Measurements from ENCODE around the gene MLLT3.

The MLLT3 gene

DNA sequence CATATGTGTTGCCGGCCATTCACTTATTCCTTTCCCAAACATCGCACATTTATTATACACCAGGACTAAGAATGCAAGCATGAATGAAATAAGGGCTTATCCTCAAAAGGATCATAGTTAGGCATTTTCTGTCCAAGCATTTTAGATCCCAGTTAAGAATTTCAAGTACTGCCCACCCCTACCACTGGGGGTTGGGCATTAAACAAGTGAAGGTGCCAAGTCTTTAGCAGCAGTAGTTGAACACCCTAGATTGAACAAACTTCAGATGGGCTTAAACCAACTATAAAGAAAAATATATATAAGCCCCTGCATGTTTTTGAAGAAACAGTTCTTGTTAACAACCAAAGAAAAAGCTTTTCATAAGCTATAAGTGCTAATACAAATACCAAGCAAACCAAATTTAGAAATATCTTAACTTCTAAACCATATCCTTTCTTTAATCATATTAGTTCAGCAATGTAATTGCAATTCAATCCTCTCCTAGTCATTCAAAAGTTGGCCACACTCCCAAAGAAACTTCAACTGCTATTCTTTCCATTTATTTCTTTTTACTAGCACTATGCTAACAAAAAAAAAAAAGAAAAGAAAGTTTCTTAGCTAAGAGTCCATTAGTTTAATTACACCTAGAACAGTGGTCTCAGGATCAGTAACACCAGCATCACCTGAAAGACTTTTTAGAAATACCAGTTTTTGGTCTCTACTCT lies 149.8 kb downstream of the MLLT3 start:
- DNase-seq, result no peak

DNA sequence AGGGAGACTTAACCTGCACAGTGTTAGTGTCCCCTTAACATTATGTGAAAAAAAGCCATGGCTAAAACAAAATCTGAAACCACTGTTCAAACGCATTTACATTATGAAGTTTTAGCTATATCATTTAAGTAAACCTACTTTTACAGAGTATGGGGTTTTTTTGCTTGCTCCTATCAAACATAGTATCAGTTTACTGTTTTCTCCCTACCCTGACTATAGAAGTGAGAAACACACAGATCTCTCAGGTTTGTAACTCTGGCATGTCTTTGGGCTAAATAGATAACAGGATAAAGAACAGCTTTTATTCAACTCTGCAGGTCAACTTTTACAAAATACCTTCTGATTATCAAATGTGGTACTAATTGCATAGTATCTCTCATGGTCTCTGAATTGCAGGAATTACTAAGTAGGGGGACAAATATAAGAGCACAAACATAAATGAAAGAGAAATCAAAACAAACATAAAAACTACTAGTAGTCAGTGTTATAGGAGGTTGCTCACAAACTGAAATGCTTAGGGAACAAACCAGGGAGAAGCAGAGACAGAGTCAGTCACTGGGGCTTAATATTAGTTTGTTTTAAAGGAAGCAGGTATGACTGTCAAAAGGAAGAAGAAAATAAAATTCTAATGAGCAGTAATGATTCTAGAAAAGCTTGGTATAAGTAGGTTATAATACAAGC lies 155.8 kb downstream of the MLLT3 start:
- DNase-seq, result no peak

DNA sequence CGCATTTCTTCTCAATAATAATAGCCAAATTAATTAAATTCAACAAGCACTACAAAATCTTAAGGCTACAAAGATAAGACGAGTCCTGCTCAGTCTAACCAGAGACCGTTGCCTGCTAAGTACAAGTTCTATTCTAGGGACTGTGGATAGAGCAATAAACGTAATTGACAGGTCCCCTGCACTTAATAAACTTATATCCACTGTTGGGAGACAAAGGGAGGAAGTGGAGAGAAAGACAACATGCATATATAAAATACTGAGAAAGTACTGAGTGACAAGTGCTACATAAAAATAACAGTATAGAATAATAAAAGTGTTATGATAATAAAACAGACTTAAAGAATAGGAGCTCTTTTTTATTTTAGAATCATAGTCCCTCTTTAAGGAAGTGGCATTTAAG lies 158.1 kb downstream of the MLLT3 start:
- no peak for DNase-seq

DNA sequence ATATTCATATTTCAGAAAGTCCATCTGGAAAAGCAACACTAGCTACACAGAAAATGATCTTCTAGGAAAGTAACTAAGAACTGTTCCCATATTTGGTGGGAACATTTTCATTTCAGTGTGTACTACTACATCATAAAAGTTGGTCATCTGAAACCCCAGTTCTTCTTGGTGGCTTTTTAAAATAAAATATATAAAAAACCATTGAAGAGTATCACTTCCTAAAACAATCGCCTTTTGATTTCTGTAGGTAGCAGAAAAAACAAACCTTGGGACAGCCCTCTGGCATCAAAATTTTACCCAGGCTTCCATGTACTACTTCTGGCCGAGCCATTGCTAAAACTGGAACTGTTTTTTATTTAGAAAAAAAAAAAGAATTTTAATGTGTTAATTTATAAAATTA lies 158.5 kb downstream of the MLLT3 start:
- DNase-seq, result no peak

DNA sequence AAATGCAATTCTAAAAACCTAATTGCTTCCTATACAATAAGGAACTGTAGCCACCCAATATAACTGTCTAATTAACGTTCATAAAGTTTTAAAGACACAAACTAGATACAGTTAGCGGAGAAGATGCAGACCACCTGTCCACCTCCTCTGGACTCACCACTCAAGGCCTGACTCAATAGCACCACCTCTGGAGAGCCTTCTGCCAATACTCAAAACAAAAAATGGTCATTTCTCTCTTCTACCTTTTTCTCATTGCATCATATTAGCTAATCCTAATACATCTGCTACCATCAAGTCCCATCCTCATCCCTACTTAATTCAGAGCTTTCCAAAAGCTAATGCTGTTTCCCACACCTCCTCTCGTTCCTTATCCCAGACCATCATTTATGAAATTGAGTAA lies 159.9 kb downstream of the MLLT3 start:
- DNase-seq, result no peak

DNA sequence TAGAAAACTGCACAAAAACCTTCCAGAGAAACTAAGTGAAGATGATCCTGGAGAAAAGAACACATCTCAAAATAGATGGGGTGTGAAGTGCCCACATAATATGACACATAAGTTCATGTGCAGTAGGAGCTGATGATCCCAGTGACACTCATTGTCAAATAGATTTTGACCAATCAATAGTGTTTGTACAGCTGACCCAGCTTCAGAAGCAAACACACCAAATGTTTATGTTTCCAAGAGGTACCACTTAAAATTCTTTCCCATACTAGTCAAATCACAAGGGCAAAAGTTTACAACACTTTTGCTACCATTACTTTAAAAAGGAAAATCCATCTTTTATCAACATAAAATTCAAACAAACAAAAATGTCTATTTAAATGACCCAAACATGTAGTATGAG lies 175.0 kb downstream of the MLLT3 start:
- no peak for DNase-seq

DNA sequence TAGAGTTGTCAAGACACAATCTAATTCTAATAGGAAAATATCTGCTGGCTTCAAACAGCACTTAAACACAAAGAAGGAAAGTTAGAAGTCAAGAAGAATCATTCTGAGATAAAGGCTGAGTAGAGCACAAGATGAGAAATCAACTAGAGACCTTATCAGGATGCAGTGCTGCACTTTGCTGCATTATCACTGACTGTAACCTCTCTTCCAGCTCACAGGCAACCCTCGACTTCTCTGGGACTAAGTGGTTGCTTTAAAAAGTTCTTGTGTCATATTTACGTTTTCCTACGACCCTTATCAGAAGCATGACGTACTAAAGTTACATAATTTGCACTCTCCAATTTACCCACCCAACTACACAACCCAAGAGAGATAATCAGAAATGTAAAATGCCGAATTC lies 176.1 kb downstream of the MLLT3 start:
- DNase-seq, result no peak

DNA sequence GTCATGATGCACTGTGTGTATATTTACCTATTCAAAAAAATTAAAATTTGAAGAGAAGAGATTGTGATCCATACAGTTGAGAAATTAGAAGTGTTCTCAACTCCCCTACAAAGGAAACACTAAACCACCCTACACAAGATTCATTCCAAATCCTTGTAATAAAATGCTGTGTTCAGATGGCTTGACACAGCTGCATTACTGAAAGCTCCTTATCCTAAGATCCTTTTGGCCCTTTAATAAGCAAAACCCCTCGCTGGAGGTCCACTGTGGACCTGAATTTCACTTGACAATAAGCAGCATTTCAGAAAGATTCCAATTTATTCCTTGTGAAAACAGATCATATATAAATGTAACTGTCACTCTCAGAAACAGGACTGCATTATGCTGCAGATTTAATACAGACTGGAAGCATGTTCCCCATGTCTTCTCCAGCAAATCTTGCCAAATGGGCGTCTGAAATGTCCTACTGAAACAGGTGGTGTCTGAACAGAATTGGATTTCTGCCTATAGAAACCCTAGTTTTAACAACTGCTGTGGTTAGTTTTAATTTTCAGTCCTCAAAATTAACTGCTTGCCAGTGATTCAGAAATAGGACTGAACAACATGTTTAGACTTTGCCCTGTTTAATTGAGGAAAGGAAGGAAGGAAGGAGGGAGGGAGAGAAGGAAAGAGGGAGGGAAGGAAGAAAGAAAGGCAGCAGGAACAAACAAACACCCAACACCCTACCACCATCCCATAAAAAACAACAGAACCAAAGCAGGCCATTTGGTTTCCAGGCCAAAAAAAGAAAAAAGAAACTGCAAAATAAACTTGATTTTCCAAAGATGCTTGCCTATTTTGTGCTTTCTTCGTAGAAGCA lies 179.6 kb downstream of the MLLT3 start:
- DNase-seq, result no peak

DNA sequence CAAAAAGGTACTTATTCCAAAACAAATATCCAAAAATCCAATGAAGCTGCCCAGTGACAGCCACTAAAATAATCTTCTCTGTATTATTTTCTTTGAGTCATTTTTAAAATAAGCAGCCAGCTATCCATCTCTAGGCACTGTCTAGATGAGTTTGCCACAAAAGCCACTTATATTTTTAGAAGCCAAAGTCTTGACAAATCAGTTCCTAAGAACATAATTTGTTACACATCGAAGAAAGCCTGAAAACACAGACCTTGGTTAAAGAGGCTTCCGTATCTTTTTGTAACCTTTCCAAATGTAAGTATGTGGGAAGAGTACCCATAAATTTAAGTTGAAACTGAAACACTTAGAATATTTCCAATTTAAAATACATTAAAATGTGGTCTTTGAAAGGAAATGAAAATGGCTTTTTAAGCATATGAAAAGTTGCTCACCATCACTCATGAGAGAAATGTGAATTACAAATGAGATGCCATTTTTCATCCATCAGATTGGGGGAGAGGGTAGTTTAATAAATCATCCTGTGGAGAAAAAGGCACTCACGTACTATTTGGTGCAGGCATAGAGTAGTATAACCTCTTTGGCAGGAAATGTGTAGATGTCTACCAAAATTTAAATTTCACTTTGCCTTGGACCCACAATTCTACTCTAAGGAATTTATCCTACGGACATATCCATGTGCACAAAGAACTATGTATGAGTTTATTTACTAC lies 180.4 kb downstream of the MLLT3 start:
- DNase-seq, result no peak

DNA sequence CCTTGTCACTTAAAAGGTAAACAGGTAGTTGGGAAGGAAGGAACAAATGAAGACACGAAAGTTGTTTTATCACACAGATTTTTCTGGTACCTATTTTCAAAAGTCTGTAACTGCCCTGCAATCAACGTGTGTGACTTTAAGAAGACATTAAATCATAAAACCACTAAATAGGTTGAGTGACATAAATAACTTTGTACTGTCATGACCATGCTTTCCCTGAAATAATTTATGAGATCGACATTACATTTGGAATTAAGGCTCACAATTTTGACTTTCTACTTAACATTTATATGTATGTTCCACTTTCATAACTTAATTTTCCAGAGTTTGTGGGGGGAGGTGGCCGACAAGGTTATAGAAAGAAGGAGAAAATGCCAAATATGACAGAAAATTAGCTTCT lies 181.1 kb downstream of the MLLT3 start:
- no peak for DNase-seq

DNA sequence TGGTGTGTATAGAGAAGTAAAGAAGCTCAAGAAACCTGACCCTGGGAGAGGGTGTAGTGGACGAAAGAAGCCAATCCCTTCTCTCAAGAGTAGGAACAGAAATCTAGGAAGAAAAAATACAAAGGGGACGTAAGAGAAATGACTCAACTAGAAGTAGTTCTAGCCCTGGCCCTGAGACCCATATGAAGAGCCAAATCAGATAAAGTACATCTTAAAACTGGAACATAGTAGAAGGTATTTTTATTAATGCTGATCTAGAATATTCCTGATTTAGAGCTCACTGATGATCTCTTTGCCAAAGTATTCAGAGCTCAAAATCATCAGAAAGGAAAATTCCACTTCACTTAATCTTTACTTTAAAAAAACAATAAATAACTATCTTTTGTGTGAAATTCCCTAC lies 184.8 kb downstream of the MLLT3 start:
- no peak for DNase-seq

DNA sequence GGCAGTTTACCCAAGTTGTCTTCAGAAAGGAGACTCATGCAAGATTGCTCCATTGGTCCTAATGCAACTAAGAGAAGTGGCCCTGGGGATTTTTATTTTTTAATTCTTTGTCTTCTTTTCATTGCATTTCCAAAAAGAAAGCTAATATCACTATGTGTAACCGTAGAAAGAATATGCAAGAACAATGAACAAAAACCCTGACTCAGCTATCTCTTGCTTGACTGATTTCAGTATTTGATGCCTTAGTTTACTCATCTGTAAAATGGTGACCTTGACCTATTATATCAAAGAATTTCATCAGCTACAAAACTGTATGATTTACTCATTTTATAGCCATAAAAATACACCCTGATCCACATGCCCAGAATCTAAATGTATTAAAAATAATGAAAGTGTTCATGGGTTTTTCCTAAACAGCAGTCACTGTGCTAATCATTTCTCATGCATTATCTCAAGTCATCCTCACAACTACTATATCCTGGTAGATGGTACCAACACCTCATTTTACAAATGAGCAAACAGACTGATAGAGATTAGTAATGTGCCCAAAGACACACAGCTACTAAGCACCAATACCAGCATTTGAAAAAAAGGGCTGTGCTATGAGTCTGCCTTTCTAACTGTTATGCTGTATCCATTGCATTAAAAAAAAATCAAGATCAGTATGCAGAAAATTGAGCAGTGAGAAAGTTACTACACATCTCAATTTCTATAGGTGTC lies 185.7 kb downstream of the MLLT3 start:
- no peak for DNase-seq

DNA sequence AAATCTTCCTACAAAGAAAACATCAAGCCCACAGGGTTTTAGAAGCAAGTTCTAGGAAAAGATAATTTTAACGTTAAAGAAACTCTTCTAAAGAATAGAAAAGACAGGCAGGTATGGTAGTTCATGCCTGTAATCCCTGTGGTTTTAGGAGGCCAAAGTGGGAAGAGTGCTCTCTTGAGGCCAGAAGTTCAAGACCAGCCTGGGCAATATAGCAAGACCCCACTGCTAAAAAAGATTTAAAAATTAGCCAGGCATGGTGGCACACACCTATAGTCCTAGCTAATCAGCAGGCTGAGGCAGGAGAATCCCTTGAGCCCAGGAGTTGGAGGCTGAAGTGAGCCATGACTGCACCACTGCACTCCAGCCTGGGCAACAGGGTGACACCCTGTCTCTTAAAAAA lies 193.3 kb downstream of the MLLT3 start:
- DNase-seq, result no peak

DNA sequence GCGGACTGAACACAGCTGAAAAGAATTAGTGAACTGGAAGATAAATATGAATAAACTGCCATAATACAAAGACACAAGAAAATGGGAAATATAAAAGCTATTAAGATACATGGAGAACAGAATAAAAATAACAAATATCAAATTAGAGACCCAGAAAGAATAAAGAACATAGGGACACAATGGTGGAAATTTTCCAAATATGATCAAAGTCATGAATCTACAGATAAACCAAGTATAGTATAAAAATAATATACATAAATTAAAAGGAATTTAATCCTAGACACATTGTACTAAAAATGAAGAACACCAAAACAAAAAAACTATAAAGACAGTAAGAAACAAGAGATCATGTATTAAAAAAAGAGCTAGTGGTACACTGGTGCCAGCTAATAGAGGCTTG lies 194.9 kb downstream of the MLLT3 start:
- no peak for DNase-seq

DNA sequence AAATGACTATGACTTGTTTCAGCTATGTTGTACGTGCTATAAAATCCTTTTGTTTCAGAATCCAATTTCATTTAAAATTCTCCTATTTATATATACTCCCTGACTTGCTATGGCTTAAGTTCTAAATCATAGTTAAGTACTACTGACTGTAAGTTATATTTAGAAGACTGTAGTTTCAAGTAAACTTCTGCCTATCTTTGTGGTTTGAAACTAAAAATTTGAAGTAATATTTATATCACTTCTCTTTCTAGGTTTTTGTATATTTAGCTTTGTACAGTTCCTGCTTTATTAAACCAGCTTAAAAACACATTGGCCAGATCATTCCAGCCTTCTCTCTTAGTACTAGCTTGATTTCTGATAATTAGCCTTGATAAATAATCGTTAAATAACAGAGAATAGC lies 196.3 kb downstream of the MLLT3 start:
- no peak for DNase-seq

DNA sequence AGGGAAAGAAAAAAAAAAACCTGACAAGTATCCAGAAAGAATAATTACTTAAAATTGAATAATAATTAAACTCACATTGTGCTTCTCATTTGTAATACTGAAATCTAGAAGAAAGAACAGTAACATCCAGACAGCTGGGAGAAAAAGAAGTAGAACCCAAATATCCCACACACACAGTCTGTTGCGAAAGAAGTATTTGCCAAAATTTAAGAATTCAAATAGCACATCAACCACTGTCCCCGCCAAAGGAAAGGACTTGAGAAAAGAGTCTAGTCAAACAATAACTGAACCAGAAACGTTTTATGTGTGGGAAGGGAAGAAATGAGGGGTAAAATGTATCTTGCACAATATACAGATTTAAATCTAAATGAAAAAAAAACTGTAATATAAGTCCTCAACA lies 202.8 kb downstream of the MLLT3 start:
- DNase-seq, result no peak

DNA sequence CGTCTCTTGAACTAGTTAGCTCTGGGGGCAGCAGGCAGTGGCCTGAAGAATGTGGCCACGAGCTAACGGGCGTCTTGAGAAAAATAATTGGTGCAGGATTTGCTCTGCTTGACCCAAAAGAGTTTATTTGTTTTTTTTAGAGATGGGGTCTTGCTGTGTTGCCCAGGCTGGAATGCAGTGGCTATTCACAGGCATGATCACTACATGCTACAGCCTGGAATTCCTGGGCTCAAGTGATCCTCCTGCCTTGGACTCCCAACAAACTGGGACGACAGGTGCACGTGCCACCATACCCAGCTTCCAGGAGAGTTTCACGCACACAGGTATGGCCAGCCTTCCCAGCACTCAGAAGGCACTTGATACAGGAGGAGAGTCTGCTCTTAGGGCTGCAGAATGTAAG lies 203.8 kb downstream of the MLLT3 start:
- no peak for DNase-seq

DNA sequence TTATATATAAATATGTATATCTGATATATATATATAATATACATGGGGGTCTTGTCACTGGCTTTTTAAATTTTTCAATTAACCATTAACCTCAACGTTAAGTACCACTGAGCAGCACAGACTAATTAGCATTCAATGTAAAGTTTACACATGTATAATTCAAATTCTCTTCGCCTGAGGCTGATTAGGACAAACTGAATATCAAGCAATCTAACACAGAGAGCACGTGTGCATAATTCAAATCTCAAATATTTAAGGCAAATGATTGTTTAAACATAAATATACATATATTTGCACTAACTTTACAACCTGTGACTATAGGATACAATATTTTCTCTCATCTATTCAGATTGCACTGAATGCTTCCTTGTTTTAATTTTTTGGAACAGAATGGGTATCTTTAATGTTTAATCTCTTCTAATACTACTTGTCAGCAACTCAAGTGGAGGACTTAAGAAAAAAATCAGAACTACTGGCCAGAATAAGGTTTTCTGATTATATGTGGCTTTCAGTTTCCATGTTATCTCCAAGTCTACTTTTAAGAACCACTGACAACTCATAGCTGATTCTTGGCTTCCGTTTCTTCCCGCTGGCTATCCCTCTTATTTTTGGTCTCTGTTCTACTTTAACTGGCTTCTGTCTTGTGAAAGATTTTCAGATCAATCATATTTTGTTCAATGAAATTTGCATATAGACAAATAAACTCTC lies 204.8 kb downstream of the MLLT3 start:
- DNase-seq, result no peak

DNA sequence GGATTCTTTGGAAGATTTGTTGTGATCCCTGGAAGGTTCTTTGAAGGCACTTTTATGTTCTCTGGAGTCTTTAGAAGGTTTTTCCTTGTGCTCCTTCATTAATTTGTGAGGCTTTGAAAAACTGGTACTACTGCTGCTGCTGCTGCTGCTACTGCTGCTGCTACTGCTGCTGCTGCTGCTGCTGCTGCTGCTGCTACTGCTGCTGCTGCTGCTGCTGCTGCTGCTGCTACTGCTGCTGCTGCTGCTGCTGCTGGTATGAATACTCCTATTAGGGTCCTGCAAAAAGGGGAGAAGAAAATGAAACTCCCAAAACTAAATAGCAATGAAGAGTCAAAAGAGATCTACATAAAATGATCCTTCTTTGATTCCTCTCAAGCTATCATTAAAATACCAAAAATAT lies 208.1 kb downstream of the MLLT3 start:
- DNase-seq, result no peak

DNA sequence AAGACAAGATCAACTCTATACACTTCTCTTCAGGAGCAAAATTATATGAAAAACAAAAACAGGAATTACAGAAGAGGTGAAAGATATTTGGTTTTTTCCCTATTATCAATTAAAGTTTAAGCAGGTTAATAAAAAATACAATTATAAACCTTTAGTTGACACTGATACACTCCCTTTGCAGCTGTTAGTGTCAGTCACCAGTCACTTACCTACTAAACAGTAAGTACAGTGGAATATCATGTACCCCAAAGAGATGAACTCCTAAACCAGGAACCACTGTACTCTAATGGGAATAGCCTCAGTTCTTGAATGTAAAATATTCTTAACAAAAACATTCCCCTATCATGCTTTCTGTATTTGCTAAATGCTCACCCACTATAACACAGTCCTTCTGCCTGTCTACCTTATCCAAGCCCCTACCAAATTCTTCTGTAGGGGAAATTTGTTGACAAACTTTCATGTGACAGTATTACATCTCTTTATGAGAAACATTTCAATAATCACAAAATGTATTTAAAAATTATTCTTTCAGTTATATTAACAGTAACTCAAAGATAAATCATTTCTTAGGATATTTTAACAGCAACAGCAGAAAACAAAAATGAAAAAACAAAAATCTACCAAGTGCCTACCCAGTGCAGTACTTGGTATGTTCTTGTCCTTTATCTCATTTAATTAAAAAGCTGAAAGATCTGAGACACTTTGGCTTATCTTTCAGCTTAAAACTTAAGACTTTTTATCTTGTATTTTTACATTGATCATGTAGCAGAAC lies 212.8 kb downstream of the MLLT3 start:
- no peak for DNase-seq

DNA sequence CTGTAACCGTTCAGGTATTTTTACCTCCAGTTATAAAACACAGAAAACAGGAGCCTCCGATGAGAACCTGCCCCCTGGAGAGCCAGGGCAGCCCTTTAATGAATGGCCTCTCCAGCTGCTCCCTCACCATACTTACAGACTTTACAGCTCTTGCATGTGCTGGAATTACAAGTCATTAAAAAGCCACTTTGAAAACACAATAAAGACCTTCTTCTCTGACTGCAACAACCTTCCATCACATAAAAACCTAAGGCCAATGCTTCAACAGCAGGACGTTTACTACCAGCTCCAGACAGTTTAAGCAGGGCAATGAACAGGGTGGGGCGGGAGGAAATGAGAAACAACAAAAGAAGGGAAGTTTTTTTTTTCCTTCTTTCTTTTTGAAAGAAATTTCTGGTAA lies 213.8 kb downstream of the MLLT3 start:
- DNase-seq, result no peak
